Fibroblast of lung (primary cell): Measurements from ENCODE around the gene AMER2.

Source experiments
- CTCF ChIP-seq, 2 donors: IDR thresholded peaks in 1 of 2; conservative IDR thresholded peaks in 1 of 2; 1 replicate in 1 of 2; 2 replicates in 1 of 2; pipeline ENCODE4 v1.5.1; 2011 to 2012; ENCODE audit warnings: low read length in 2 of 2, control low read depth in 1 of 2, inconsistent platforms in 1 of 2, low read depth in 1 of 2, mild to moderate bottlenecking in 1 of 2
- EZH2 ChIP-seq: IDR thresholded peaks from 2 replicates; pipeline ENCODE4 v1.5.1; 2012; ENCODE audit warnings: low read length, control low read depth, mild to moderate bottlenecking; ENCODE audit errors: missing control alignments

- TF ChIP-seq CTCF (conservative IDR thresholded peaks at IDR 0.05 in 1 of 2, IDR thresholded peaks at IDR 0.05 in 1 of 2; ENCODE audit: low read depth in 1 of 2, low read length in 2 of 2) (no peak), EZH2 (no peak)
Observed at GRCh38 chr13:25135896-25136295, 36.2 kb downstream of the AMER2 start.
